Parathyroid adenoma (tissue), 2 donors: ENCODE data around the gene LRSAM1.

ENCODE experiments used
- H2AFZ ChIP-seq: fragments of 300-600 bp; sonication (generic); one replicate; pipeline ENCODE4 v1.7.0; 2017; ENCODE audit warnings: antibody characterized with exemption, mild to moderate bottlenecking
- H3K27ac ChIP-seq: fragments of 300-600 bp; sonication (generic); one replicate; pipeline ENCODE4 v1.7.0; 2017
- H3K27me3 ChIP-seq: fragments of 300-600 bp; sonication (generic); one replicate; pipeline ENCODE4 v1.7.0; 2017; ENCODE audit warnings: low read length; ENCODE audit not compliant: control insufficient read depth, insufficient read depth
- H3K36me3 ChIP-seq: fragments of 300-600 bp; sonication (generic); one replicate; pipeline ENCODE4 v1.7.0; 2017; ENCODE audit warnings: low read length; ENCODE audit not compliant: control insufficient read depth, insufficient read depth
- H3K4me1 ChIP-seq: fragments of 300-600 bp; sonication (generic); one replicate; pipeline ENCODE4 v1.7.0; 2017; ENCODE audit warnings: control low read depth
- H3K4me2 ChIP-seq: fragments of 300-600 bp; sonication (generic); one replicate; pipeline ENCODE4 v1.7.0; 2017; ENCODE audit warnings: low read length
- H3K4me3 ChIP-seq: fragments of 300-600 bp; sonication (generic); one replicate; pipeline ENCODE4 v1.7.0; 2017; ENCODE audit warnings: low read depth, low read length
- H3K79me2 ChIP-seq: fragments of 300-600 bp; sonication (generic); one replicate; pipeline ENCODE4 v1.7.0; 2017; ENCODE audit warnings: control low read depth
- H3K9ac ChIP-seq: fragments of 300-600 bp; sonication (generic); one replicate; pipeline ENCODE4 v1.7.0; 2017; ENCODE audit warnings: mild to moderate bottlenecking
- H3K9me3 ChIP-seq: fragments of 300-600 bp; sonication (generic); one replicate; pipeline ENCODE4 v1.7.0; 2017; ENCODE audit warnings: low read length; ENCODE audit not compliant: control insufficient read depth
- TF ChIP-seq, protein P1 (sequence below): fragments of 300-600 bp; sonication (generic); IDR thresholded peaks from one replicate; pipeline ENCODE4 v1.7.0; 2017; ENCODE audit warnings: antibody characterized with exemption, mild to moderate bottlenecking
- donor health status: primary hyperparathyroidism.

The LRSAM1 gene

DNA sequence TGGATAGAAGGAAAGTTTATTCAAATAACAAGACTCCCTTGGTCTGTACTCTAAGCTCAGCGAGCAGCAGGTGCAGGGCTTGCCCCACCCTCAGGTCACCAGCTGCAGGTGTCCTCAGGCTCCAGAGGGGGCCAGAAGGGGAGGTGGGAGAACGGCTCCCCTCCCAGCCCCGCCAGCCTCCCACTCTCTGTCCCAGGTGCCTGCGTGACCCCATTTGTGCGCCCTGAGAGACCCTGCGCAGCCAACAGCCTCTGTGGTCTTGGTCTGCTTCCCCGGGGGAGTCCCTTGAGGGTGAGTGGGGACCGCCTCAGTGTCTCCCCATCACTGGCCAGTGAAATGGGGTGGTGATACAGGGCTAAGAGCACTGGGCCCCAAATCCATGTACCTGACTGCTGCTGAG, 98.4 kb downstream of the LRSAM1 start:
- H3K27me3 ChIP-seq: no peaks in the 10 kb centered on the region
- H3K9ac ChIP-seq: no peak overlapping the region
- TF ChIP-seq, protein P1, sequence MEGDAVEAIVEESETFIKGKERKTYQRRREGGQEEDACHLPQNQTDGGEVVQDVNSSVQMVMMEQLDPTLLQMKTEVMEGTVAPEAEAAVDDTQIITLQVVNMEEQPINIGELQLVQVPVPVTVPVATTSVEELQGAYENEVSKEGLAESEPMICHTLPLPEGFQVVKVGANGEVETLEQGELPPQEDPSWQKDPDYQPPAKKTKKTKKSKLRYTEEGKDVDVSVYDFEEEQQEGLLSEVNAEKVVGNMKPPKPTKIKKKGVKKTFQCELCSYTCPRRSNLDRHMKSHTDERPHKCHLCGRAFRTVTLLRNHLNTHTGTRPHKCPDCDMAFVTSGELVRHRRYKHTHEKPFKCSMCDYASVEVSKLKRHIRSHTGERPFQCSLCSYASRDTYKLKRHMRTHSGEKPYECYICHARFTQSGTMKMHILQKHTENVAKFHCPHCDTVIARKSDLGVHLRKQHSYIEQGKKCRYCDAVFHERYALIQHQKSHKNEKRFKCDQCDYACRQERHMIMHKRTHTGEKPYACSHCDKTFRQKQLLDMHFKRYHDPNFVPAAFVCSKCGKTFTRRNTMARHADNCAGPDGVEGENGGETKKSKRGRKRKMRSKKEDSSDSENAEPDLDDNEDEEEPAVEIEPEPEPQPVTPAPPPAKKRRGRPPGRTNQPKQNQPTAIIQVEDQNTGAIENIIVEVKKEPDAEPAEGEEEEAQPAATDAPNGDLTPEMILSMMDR: no peak
- peaks cover 70% of the 10 kb centered on the region for H3K79me2 ChIP-seq
- no peaks in the 10 kb centered on the region for H3K36me3 ChIP-seq
- H3K27ac ChIP-seq: no peak overlapping the region
- no peak overlapping the region for H2AFZ ChIP-seq
- H3K4me3 ChIP-seq: no peak overlapping the region
- no peak overlapping the region for H3K4me2 ChIP-seq
- no peaks in the 10 kb centered on the region for H3K9me3 ChIP-seq
- H3K4me1 ChIP-seq: no peaks in the 10 kb centered on the region

DNA sequence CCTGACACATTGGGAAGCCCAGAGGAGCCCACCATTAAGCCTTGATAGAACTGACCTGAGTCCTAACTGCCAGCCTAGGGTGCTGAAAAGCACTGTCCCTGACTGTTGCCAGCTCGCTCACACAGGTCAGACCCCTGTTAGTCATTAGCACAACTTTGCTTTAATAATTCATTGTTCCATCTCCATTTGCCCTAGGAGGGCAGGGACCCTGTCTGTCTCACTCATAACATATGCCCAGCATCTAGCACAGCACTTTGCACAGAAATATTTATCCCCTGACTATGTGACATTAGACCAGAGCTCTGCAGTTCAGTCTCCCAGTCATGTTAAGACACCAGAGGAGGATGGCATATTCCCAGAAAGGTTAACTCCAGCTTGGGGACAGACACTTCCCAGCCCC, 99.0 kb downstream of the LRSAM1 start:
- Histone ChIP-seq H3K27ac (no peak overlapping the region), H3K9ac (no peak overlapping the region), H3K4me2 (no peak overlapping the region), H2AFZ (no peak overlapping the region), H3K4me3 (no peak overlapping the region), H3K79me2 (peaks cover 69% of the 10 kb centered on the region), H3K4me1 (peaks cover 3% of the 10 kb centered on the region), H3K36me3 (no peaks in the 10 kb centered on the region), H3K9me3 (no peaks in the 10 kb centered on the region), H3K27me3 (no peaks in the 10 kb centered on the region)
- TF ChIP-seq, protein P1: no peak

DNA sequence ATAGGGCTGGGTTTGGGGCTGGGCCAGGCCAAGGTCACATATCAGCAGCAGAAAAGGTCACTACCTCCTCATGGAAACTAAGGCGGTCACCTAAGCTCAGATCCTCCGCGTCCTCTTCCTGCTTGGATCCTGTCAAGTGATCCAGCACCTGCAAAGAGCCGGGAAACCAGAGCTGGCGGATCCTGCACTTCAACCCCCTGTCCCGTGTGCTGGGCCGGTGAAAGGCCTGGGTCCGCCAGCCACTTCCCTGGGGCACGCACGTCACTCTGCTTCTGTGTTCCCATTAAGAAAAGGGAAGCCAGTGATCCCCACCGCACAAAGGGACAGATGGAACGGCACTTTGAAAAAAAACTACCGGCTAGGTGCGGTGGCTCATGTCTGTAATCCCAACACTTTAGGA, 99.4 kb downstream of the LRSAM1 start:
- TF ChIP-seq, protein P1: no peak
- Histone ChIP-seq H2AFZ (no peak overlapping the region), H3K4me3 (no peak overlapping the region), H3K79me2 (peaks cover 67% of the 10 kb centered on the region), H3K9ac (no peak overlapping the region), H3K27me3 (no peaks in the 10 kb centered on the region), H3K9me3 (no peaks in the 10 kb centered on the region), H3K4me1 (peaks cover 7% of the 10 kb centered on the region), H3K4me2 (no peak overlapping the region), H3K36me3 (no peaks in the 10 kb centered on the region), H3K27ac (no peak overlapping the region)
